Adipose tissue (tissue), 3 donors: ENCODE measurements around the gene MGP. TPM values are rescaled to one million over a fixed set of nuclear protein-coding genes. Genes with fewer than 3 reads are reported as not detected.
A peak's percentile ranks its signal among the peaks of the same experiment; 100 is the strongest.

Experiments used
- H3K27ac ChIP-seq: one replicate; pipeline ENCODE4 v1.5.1; 2013; ENCODE audit warnings: low read depth, low read length
- WGBS, 3 donors: extraction: QIAGEN DNeasy Blood & Tissue Kit; methylation state at CpG; one replicate each; pipeline ENCODE4 v1.1.7; 2013; 5-methylcytosine and 5-hydroxymethylcytosine counted together
- polyA plus RNA-seq, 3 donors: library from polyadenylated mRNA; stranded (reverse); fragments of 200-250 nt; gene quantifications; one replicate each; pipeline ENCODE4 v1.2.3, GENCODE V29; 2013
- donor health status: healthy with polysubstance abuse.
- donor health status: Bipolar disorder and iron deficiency.
- donor health status: healthy.

Gene MGP
- polyA plus RNA-seq, 3 donors: 63.1 to 1,647 (median 417) TPM

- no peak overlapping the region for H3K27ac ChIP-seq
- WGBS, 3 donors: 29 to 48% (median 48%) methylated on average over 5 of the region's 5 CpGs
These were observed 19.8 kb upstream of the MGP start for GRCh38 chr12:14905269-14906004.

- 55 to 61% (median 59%) methylated on average over 8 of the region's 8 CpGs for WGBS, 3 donors
These were observed 19.2 kb upstream of the MGP start for GRCh38 chr12:14904854-14905253.

GRCh38 chr12:14903386-14904098 is 17.9 kb upstream of the MGP start:
- no peak overlapping the region for H3K27ac ChIP-seq
- WGBS, 3 donors: 74 to 96% (median 92%) methylated on average over 5 of the region's 5 CpGs

More at GRCh38 chr12:14904854-14905253, 19.2 kb upstream of the MGP start:
- no peak overlapping the region for H3K27ac ChIP-seq

- no peak overlapping the region for H3K27ac ChIP-seq
- WGBS, 3 donors: 49 to 63% (median 59%) methylated on average over 2 of the region's 2 CpGs
These were observed 16.8 kb upstream of the MGP start for GRCh38 chr12:14902465-14902864.

GRCh38 chr12:14901228-14901562 is 15.5 kb upstream of the MGP start:
- no peak overlapping the region for H3K27ac ChIP-seq
- 67 to 88% (median 87%) methylated on average over 1 of the region's 1 CpG for WGBS, 3 donors

GRCh38 chr12:14900521-14901227 is 15.0 kb upstream of the MGP start:
- 77 to 84% (median 83%) methylated on average over 5 of the region's 5 CpGs for WGBS, 3 donors
- H3K27ac ChIP-seq: no peak overlapping the region

GRCh38 chr12:14896521-14897169 is 11.0 kb upstream of the MGP start:
- H3K27ac ChIP-seq: no peak overlapping the region
- 49 to 76% (median 52%) methylated on average over 7 of the region's 7 CpGs for WGBS, 3 donors

GRCh38 chr12:14893506-14894250 is 8.0 kb upstream of the MGP start:
- H3K27ac ChIP-seq: no peak overlapping the region
- 45 to 60% (median 53%) methylated on average over 5 of the region's 5 CpGs for WGBS, 3 donors

GRCh38 chr12:14892726-14893505 is 7.3 kb upstream of the MGP start:
- WGBS, 3 donors: 52 to 62% (median 61%) methylated on average over 7 of the region's 7 CpGs

GRCh38 chr12:14890701-14891100 is 5.0 kb upstream of the MGP start:
- WGBS, 3 donors: 85 to 95% (median 90%) methylated on average over 5 of the region's 5 CpGs

More at GRCh38 chr12:14892726-14893505, 7.3 kb upstream of the MGP start:
- no peak overlapping the region for H3K27ac ChIP-seq

GRCh38 chr12:14886271-14886670 is 617 bp upstream of the MGP start:
- 52 to 60% (median 57%) methylated on average over 6 of the region's 6 CpGs for WGBS, 3 donors
- H3K27ac ChIP-seq: peak overlapping the region; percentile 6

More at GRCh38 chr12:14890701-14891100, 5.0 kb upstream of the MGP start:
- no peak overlapping the region for H3K27ac ChIP-seq

- WGBS, 3 donors: 1% methylated on average over 5 of the region's 5 CpGs
- H3K27ac ChIP-seq: no peak overlapping the region
These were observed 1.2 kb downstream of the MGP start for GRCh38 chr12:14884458-14884878.

GRCh38 chr12:14883686-14884085 is 2.0 kb downstream of the MGP start:
- WGBS, 3 donors: 55 to 83% (median 64%) methylated on average over 10 of the region's 10 CpGs
- H3K27ac ChIP-seq: no peak overlapping the region

GRCh38 chr12:14880890-14881453 is 4.7 kb downstream of the MGP start:
- WGBS, 3 donors: 66 to 86% (median 69%) methylated on average over 6 of the region's 6 CpGs
- H3K27ac ChIP-seq: no peak overlapping the region

GRCh38 chr12:14879222-14879933 is 6.3 kb downstream of the MGP start:
- 85 to 89% (median 89%) methylated on average over 8 of the region's 8 CpGs for WGBS, 3 donors
- H3K27ac ChIP-seq: no peak overlapping the region

GRCh38 chr12:14878488-14878887 is 7.2 kb downstream of the MGP start:
- H3K27ac ChIP-seq: no peak overlapping the region
- WGBS, 3 donors: 88 to 97% (median 90%) methylated on average over 1 of the region's 1 CpG
